M059J (cell line): ENCODE results near the gene ARPP21. TPM values are rescaled to one million over a fixed set of nuclear protein-coding genes. Genes with fewer than 3 reads are reported as not detected.

Experiments
- DNase-seq: peaks from one replicate; pipeline ENCODE4 v3.0.0-alpha.2; 2012; ENCODE audit warnings: low read depth
- total RNA-seq: library from RNA; depleted of rRNA; stranded (reverse); fragments of >200 nt; shearing (Covaris generic); gene quantifications from 2 replicates; pipeline ENCODE4 v1.2.3, GENCODE V29; 2014

ARPP21 gene
- total RNA-seq, 1 experiment from 2014 or later: not detected

GRCh38 chr3:35737527-35737926 is 98.2 kb downstream of the ARPP21 start:
- DNase-seq: no peak

- no peak for DNase-seq
Observed at GRCh38 chr3:35737934-35738706, 98.8 kb downstream of the ARPP21 start.

GRCh38 chr3:35739181-35739809 is 100.0 kb downstream of the ARPP21 start:
- no peak for DNase-seq

GRCh38 chr3:35739964-35740527 is 100.7 kb downstream of the ARPP21 start:
- no peak for DNase-seq

GRCh38 chr3:35743218-35743617 is 103.9 kb downstream of the ARPP21 start:
- DNase-seq: no peak

- no peak for DNase-seq
Observed at GRCh38 chr3:35744419-35744818, 105.1 kb downstream of the ARPP21 start.

GRCh38 chr3:35745351-35745750 is 106.0 kb downstream of the ARPP21 start:
- DNase-seq: no peak

GRCh38 chr3:35745802-35746484 is 106.6 kb downstream of the ARPP21 start:
- DNase-seq: no peak

- DNase-seq: no peak
Observed at GRCh38 chr3:35746492-35746891, 107.2 kb downstream of the ARPP21 start.

- DNase-seq: no peak
Observed at GRCh38 chr3:35748144-35748543, 108.8 kb downstream of the ARPP21 start.

- DNase-seq: no peak
Observed at GRCh38 chr3:35751207-35751606, 111.9 kb downstream of the ARPP21 start.

- DNase-seq: no peak
Observed at GRCh38 chr3:35757991-35758757, 118.8 kb downstream of the ARPP21 start.

- no peak for DNase-seq
Observed at GRCh38 chr3:35760146-35760545, 120.8 kb downstream of the ARPP21 start.

- DNase-seq: no peak
Observed at GRCh38 chr3:35761311-35761710, 122.0 kb downstream of the ARPP21 start.

GRCh38 chr3:35772381-35773015 is 133.2 kb downstream of the ARPP21 start:
- no peak for DNase-seq

GRCh38 chr3:35773417-35773816 is 134.1 kb downstream of the ARPP21 start:
- DNase-seq: no peak

GRCh38 chr3:35776346-35776745 is 137.0 kb downstream of the ARPP21 start:
- DNase-seq: no peak

GRCh38 chr3:35777065-35777464 is 137.7 kb downstream of the ARPP21 start:
- no peak for DNase-seq

- DNase-seq: no peak
Observed at GRCh38 chr3:35777563-35778554, 138.5 kb downstream of the ARPP21 start.

GRCh38 chr3:35779611-35780010 is 140.3 kb downstream of the ARPP21 start:
- no peak for DNase-seq
